H1 (cell line): Measurements from ENCODE around the gene ACMSD. TPM values are rescaled to one million over a fixed set of nuclear protein-coding genes. Genes with fewer than 3 reads are reported as not detected.

Experiments used
- EGR1 ChIP-seq: IDR thresholded peaks from 2 replicates; pipeline ENCODE4 v1.6.1; 2011; ENCODE audit warnings: low read depth, low read length, borderline replicate concordance
- GABPA ChIP-seq: IDR thresholded peaks from 2 replicates; pipeline ENCODE4 v1.6.1; 2011; ENCODE audit warnings: mild to moderate bottlenecking, low read length, moderate library complexity, borderline replicate concordance; ENCODE audit not compliant: insufficient read depth
- HDAC2 ChIP-seq, 2 experiments: fragments of 300-600 bp in 1 of 2; sonication (generic) in 1 of 2; IDR thresholded peaks; 2 replicates each; pipeline ENCODE4 v1.6.1; 2011 to 2012; ENCODE audit warnings: low read depth in 2 of 2, low read length in 2 of 2, mild to moderate bottlenecking in 2 of 2, moderate library complexity in 2 of 2, borderline replicate concordance in 1 of 2, inconsistent platforms in 1 of 2
- polyA plus RNA-seq, 7 experiments: library from polyadenylated mRNA; depleted of rRNA in 3 of 7; stranded (reverse) in 5 of 7; unstranded in 2 of 7; fragments of >200 nt in 5 of 7; fragments of 200-250 nt in 2 of 7; gene quantifications; 1 replicate in 5 of 7; 2 replicates in 1 of 7; 4 replicates in 1 of 7; pipeline versions ENCODE4 v1.2.1 to v1.2.3, GENCODE V29; 2011 to 2013; ENCODE audit warnings: missing spikeins in 2 of 7, mixed read lengths in 2 of 7
- total RNA-seq: library from RNA; stranded (reverse); fragmentation: NEBNext Ultra II Directional; extraction: Animal tissue kit (Norgen Biotek cat#: 25700); gene quantifications from 2 replicates; pipeline ENCODE4 v1.2.1, GENCODE V29; 2021
- TF ChIP-seq, protein P1 (sequence below), 3 experiments: IDR thresholded peaks; 1 replicate in 2 of 3; 2 replicates in 1 of 3; pipeline versions ENCODE4 v1.5.1 to v1.6.1; 2011; ENCODE audit warnings: low read length in 3 of 3, mild to moderate bottlenecking in 3 of 3, inconsistent platforms in 2 of 3, low read depth in 1 of 3, moderate library complexity in 1 of 3; ENCODE audit not compliant: insufficient read depth in 1 of 3; ENCODE audit errors: control extremely low read depth in 1 of 3
- TF ChIP-seq, protein P2 (sequence below): fragments of 300-600 bp; sonication (generic); IDR thresholded peaks from 2 replicates; pipeline ENCODE4 v1.7.1; 2012; ENCODE audit warnings: low read length, moderate library complexity, mild to moderate bottlenecking, inconsistent platforms; ENCODE audit not compliant: insufficient replicate concordance

ACMSD gene
- total and polyA plus RNA-seq, 2 of the 8 experiments (the other 6 are each of a cell fraction or from before 2014, with no cell fraction given): not detected

DNA sequence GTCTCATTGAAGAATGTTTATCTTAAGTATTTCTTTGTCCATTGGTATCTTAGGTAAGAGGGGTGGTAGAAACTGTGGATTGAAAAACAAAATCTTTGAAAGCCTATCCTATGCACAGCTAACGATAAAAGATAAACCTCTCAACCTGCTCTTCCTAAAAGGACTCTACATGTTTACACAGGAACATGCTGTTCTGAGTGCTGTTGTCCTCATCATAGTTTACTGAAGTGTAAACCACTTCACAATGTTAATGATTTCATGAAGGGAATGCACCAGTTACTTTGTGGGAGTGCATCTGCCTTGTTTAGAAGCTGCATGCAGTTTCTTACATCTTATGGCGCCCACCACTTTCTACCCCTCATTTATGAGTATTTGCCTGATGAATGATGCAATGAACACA is 1.2 kb downstream of the ACMSD start (continued):
- TF ChIP-seq HDAC2 (IDR thresholded peaks at IDR 0.05; ENCODE audit: borderline replicate concordance in 1 of 2, low read depth in 2 of 2, low read length in 2 of 2) (no peak), EGR1 (no peak), GABPA (no peak)
- TF ChIP-seq, protein P1, sequence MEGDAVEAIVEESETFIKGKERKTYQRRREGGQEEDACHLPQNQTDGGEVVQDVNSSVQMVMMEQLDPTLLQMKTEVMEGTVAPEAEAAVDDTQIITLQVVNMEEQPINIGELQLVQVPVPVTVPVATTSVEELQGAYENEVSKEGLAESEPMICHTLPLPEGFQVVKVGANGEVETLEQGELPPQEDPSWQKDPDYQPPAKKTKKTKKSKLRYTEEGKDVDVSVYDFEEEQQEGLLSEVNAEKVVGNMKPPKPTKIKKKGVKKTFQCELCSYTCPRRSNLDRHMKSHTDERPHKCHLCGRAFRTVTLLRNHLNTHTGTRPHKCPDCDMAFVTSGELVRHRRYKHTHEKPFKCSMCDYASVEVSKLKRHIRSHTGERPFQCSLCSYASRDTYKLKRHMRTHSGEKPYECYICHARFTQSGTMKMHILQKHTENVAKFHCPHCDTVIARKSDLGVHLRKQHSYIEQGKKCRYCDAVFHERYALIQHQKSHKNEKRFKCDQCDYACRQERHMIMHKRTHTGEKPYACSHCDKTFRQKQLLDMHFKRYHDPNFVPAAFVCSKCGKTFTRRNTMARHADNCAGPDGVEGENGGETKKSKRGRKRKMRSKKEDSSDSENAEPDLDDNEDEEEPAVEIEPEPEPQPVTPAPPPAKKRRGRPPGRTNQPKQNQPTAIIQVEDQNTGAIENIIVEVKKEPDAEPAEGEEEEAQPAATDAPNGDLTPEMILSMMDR (IDR thresholded peaks at IDR 0.05; ENCODE audit: control extremely low read depth in 1 of 3, insufficient read depth in 1 of 3, low read depth in 1 of 3, low read length in 3 of 3): no peak
- TF ChIP-seq, protein P2, sequence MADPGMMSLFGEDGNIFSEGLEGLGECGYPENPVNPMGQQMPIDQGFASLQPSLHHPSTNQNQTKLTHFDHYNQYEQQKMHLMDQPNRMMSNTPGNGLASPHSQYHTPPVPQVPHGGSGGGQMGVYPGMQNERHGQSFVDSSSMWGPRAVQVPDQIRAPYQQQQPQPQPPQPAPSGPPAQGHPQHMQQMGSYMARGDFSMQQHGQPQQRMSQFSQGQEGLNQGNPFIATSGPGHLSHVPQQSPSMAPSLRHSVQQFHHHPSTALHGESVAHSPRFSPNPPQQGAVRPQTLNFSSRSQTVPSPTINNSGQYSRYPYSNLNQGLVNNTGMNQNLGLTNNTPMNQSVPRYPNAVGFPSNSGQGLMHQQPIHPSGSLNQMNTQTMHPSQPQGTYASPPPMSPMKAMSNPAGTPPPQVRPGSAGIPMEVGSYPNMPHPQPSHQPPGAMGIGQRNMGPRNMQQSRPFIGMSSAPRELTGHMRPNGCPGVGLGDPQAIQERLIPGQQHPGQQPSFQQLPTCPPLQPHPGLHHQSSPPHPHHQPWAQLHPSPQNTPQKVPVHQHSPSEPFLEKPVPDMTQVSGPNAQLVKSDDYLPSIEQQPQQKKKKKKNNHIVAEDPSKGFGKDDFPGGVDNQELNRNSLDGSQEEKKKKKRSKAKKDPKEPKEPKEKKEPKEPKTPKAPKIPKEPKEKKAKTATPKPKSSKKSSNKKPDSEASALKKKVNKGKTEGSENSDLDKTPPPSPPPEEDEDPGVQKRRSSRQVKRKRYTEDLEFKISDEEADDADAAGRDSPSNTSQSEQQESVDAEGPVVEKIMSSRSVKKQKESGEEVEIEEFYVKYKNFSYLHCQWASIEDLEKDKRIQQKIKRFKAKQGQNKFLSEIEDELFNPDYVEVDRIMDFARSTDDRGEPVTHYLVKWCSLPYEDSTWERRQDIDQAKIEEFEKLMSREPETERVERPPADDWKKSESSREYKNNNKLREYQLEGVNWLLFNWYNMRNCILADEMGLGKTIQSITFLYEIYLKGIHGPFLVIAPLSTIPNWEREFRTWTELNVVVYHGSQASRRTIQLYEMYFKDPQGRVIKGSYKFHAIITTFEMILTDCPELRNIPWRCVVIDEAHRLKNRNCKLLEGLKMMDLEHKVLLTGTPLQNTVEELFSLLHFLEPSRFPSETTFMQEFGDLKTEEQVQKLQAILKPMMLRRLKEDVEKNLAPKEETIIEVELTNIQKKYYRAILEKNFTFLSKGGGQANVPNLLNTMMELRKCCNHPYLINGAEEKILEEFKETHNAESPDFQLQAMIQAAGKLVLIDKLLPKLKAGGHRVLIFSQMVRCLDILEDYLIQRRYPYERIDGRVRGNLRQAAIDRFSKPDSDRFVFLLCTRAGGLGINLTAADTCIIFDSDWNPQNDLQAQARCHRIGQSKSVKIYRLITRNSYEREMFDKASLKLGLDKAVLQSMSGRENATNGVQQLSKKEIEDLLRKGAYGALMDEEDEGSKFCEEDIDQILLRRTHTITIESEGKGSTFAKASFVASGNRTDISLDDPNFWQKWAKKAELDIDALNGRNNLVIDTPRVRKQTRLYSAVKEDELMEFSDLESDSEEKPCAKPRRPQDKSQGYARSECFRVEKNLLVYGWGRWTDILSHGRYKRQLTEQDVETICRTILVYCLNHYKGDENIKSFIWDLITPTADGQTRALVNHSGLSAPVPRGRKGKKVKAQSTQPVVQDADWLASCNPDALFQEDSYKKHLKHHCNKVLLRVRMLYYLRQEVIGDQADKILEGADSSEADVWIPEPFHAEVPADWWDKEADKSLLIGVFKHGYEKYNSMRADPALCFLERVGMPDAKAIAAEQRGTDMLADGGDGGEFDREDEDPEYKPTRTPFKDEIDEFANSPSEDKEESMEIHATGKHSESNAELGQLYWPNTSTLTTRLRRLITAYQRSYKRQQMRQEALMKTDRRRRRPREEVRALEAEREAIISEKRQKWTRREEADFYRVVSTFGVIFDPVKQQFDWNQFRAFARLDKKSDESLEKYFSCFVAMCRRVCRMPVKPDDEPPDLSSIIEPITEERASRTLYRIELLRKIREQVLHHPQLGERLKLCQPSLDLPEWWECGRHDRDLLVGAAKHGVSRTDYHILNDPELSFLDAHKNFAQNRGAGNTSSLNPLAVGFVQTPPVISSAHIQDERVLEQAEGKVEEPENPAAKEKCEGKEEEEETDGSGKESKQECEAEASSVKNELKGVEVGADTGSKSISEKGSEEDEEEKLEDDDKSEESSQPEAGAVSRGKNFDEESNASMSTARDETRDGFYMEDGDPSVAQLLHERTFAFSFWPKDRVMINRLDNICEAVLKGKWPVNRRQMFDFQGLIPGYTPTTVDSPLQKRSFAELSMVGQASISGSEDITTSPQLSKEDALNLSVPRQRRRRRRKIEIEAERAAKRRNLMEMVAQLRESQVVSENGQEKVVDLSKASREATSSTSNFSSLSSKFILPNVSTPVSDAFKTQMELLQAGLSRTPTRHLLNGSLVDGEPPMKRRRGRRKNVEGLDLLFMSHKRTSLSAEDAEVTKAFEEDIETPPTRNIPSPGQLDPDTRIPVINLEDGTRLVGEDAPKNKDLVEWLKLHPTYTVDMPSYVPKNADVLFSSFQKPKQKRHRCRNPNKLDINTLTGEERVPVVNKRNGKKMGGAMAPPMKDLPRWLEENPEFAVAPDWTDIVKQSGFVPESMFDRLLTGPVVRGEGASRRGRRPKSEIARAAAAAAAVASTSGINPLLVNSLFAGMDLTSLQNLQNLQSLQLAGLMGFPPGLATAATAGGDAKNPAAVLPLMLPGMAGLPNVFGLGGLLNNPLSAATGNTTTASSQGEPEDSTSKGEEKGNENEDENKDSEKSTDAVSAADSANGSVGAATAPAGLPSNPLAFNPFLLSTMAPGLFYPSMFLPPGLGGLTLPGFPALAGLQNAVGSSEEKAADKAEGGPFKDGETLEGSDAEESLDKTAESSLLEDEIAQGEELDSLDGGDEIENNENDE: no peak
